ENCODE measurements around the gene ANKS1B.

ANKS1B gene

DNA sequence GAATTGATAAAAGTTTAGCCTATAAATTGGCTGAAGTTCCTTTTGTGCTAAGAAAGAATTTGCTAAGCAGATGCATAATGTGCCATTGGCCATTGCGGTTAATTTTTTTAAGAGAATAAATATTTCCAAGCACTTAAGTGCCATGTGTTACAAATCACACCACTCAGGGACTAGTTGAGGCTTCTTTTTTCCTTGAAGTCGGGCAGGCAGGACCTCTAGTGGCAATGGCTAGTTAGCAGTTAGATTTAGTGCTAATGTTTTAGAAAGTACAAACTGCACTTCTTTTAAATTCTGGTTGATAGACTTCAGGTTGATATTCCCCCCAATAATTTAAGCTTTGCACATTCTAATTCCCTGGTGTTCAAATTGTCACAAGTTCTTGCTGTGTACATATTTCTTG, 1045.4 kb downstream of the ANKS1B start:
- peak; percentile 83 for ATAC-seq
- TF ChIP-seq ZNF70 (CRISPR knock-in tag; IDR thresholded peaks at IDR 0.05) (no peak), ZNF8 (CRISPR knock-in tag; IDR thresholded peaks at IDR 0.05) (no peak), OSR1 (CRISPR knock-in tag; IDR thresholded peaks at IDR 0.05) (no peak), ZFP3 (CRISPR knock-in tag; IDR thresholded peaks at IDR 0.05) (no peak), CSDC2 (CRISPR knock-in tag; IDR thresholded peaks at IDR 0.05) (no peak), PPARA (CRISPR knock-in tag; IDR thresholded peaks at IDR 0.05; ENCODE audit: borderline replicate concordance) (no peak), BACH2 (CRISPR knock-in tag; IDR thresholded peaks at IDR 0.05; ENCODE audit: borderline replicate concordance) (no peak), RARB (CRISPR knock-in tag; IDR thresholded peaks at IDR 0.05) (no peak), ISL1 (CRISPR knock-in tag; IDR thresholded peaks at IDR 0.05) (no peak), ZC3H10 (CRISPR knock-in tag; IDR thresholded peaks at IDR 0.05) (no peak)
- TF ChIP-seq, protein P1, sequence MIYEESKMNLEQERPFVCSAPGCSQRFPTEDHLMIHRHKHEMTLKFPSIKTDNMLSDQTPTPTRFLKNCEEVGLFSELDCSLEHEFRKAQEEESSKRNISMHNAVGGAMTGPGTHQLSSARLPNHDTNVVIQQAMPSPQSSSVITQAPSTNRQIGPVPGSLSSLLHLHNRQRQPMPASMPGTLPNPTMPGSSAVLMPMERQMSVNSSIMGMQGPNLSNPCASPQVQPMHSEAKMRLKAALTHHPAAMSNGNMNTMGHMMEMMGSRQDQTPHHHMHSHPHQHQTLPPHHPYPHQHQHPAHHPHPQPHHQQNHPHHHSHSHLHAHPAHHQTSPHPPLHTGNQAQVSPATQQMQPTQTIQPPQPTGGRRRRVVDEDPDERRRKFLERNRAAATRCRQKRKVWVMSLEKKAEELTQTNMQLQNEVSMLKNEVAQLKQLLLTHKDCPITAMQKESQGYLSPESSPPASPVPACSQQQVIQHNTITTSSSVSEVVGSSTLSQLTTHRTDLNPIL (CRISPR knock-in tag; IDR thresholded peaks at IDR 0.05; ENCODE audit: low read depth): no peak
- TF ChIP-seq, protein P2, sequence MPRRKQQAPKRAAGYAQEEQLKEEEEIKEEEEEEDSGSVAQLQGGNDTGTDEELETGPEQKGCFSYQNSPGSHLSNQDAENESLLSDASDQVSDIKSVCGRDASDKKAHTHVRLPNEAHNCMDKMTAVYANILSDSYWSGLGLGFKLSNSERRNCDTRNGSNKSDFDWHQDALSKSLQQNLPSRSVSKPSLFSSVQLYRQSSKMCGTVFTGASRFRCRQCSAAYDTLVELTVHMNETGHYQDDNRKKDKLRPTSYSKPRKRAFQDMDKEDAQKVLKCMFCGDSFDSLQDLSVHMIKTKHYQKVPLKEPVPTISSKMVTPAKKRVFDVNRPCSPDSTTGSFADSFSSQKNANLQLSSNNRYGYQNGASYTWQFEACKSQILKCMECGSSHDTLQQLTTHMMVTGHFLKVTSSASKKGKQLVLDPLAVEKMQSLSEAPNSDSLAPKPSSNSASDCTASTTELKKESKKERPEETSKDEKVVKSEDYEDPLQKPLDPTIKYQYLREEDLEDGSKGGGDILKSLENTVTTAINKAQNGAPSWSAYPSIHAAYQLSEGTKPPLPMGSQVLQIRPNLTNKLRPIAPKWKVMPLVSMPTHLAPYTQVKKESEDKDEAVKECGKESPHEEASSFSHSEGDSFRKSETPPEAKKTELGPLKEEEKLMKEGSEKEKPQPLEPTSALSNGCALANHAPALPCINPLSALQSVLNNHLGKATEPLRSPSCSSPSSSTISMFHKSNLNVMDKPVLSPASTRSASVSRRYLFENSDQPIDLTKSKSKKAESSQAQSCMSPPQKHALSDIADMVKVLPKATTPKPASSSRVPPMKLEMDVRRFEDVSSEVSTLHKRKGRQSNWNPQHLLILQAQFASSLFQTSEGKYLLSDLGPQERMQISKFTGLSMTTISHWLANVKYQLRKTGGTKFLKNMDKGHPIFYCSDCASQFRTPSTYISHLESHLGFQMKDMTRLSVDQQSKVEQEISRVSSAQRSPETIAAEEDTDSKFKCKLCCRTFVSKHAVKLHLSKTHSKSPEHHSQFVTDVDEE (CRISPR knock-in tag; IDR thresholded peaks at IDR 0.05): no peak
- TF ChIP-seq, protein P3, sequence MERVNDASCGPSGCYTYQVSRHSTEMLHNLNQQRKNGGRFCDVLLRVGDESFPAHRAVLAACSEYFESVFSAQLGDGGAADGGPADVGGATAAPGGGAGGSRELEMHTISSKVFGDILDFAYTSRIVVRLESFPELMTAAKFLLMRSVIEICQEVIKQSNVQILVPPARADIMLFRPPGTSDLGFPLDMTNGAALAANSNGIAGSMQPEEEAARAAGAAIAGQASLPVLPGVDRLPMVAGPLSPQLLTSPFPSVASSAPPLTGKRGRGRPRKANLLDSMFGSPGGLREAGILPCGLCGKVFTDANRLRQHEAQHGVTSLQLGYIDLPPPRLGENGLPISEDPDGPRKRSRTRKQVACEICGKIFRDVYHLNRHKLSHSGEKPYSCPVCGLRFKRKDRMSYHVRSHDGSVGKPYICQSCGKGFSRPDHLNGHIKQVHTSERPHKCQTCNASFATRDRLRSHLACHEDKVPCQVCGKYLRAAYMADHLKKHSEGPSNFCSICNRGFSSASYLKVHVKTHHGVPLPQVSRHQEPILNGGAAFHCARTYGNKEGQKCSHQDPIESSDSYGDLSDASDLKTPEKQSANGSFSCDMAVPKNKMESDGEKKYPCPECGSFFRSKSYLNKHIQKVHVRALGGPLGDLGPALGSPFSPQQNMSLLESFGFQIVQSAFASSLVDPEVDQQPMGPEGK (CRISPR knock-in tag; IDR thresholded peaks at IDR 0.05; ENCODE audit: borderline replicate concordance): no peak
- TF ChIP-seq, protein P4, sequence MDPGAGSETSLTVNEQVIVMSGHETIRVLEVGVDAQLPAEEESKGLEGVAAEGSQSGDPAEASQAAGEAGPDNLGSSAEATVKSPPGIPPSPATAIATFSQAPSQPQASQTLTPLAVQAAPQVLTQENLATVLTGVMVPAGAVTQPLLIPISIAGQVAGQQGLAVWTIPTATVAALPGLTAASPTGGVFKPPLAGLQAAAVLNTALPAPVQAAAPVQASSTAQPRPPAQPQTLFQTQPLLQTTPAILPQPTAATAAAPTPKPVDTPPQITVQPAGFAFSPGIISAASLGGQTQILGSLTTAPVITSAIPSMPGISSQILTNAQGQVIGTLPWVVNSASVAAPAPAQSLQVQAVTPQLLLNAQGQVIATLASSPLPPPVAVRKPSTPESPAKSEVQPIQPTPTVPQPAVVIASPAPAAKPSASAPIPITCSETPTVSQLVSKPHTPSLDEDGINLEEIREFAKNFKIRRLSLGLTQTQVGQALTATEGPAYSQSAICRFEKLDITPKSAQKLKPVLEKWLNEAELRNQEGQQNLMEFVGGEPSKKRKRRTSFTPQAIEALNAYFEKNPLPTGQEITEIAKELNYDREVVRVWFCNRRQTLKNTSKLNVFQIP (CRISPR knock-in tag; IDR thresholded peaks at IDR 0.05; ENCODE audit: borderline replicate concordance, low read depth): no peak
- TF ChIP-seq, protein P5, sequence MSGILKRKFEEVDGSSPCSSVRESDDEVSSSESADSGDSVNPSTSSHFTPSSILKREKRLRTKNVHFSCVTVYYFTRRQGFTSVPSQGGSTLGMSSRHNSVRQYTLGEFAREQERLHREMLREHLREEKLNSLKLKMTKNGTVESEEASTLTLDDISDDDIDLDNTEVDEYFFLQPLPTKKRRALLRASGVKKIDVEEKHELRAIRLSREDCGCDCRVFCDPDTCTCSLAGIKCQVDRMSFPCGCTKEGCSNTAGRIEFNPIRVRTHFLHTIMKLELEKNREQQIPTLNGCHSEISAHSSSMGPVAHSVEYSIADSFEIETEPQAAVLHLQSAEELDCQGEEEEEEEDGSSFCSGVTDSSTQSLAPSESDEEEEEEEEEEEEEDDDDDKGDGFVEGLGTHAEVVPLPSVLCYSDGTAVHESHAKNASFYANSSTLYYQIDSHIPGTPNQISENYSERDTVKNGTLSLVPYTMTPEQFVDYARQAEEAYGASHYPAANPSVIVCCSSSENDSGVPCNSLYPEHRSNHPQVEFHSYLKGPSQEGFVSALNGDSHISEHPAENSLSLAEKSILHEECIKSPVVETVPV (CRISPR knock-in tag; IDR thresholded peaks at IDR 0.05): no peak

DNA sequence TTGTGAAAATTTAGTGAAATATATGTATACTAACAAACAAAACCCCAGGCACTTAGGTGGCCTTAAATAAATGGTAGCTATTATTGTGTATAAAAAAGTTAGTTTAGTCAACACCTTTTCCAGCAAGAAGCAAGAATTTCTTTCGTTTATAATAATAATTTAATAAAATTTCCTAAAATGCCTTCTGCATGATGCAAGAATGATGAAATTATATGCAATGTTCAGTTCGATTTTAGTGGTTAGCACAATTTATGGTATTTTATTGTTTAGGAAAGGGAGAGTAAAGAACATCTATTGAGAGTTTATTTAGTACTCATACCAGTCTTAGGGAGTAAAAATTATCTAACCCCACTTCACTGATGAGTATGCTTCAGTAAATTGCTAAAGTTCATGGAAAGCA, 1048.9 kb downstream of the ANKS1B start:
- no peak for ATAC-seq
- no peak for TF ChIP-seq TCF4 (CRISPR knock-in tag; IDR thresholded peaks at IDR 0.05; ENCODE audit: borderline replicate concordance)
- TF ChIP-seq TOX (CRISPR knock-in tag; IDR thresholded peaks at IDR 0.05; ENCODE audit: borderline replicate concordance): no peak
- TF ChIP-seq ZC3H10 (CRISPR knock-in tag; IDR thresholded peaks at IDR 0.05): no peak
- TF ChIP-seq GLIS3 (CRISPR knock-in tag; IDR thresholded peaks at IDR 0.05): no peak
- TF ChIP-seq, protein P5 (CRISPR knock-in tag; IDR thresholded peaks at IDR 0.05): no peak
- no peak for TF ChIP-seq ARNTL (CRISPR knock-in tag; IDR thresholded peaks at IDR 0.05; ENCODE audit: borderline replicate concordance, low read depth)
- TF ChIP-seq, protein P3 (CRISPR knock-in tag; IDR thresholded peaks at IDR 0.05; ENCODE audit: borderline replicate concordance): no peak
- TF ChIP-seq BACH2 (CRISPR knock-in tag; IDR thresholded peaks at IDR 0.05; ENCODE audit: borderline replicate concordance): no peak
- TF ChIP-seq ZNF8 (CRISPR knock-in tag; IDR thresholded peaks at IDR 0.05): no peak
- TF ChIP-seq ESRRG (CRISPR knock-in tag; IDR thresholded peaks at IDR 0.05): no peak
- no peak for TF ChIP-seq CSDC2 (CRISPR knock-in tag; IDR thresholded peaks at IDR 0.05)
